ENCODE results near the gene TOR4A.
A peak's percentile ranks its signal among the peaks of the same experiment; 100 is the strongest.

The TOR4A gene

DNA sequence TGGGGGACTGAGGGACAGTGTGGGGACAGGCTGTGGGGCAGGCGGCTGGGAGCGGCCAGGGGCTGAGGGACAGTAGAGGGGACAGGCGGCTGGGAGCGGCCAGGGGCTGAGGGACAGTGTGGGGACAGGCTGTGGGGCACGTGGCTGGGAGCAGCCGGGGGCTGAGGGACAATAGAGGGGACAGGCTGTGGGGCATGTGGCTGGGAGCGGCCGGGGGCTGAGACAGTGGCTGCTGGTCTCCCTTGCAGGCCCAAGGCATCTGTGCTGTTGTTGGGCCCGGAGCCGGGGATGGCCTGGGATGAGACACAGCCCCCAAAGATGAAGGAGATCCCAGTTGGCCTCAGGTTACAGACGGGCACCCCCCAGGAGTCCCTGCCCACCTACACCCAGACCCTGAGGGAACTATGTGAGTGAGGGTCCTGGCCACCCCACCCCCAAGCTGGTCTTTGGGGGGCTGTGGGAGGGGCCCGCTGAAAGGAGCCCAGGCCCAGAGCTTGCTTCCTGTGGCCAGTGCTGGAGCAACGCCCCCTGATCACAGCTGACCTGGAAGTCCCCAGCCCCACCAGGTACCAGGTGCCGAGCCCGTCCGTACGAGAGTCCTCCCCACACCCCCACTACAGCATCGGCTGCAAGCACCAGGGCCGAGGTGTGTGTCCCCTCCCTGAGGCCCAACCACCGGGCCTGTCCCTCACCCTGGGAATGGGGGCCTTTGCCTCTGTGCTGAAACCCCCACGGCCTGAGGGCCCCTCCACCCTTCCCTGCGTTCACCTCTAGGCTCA, 25.8 kb upstream of the TOR4A start:
- H3K79me1 ChIP-seq (ENCODE audit: low read depth, low read length) = peaks cover 12% of the 10 kb centered on the region
- H3K27me3 ChIP-seq (ENCODE audit: control insufficient read depth in 3 of 3, insufficient read depth in 3 of 3, low read depth in 1 of 3, low read length in 3 of 3) = no peaks in the 10 kb centered on the region
- H3K4me1 ChIP-seq (ENCODE audit: control insufficient read depth in 2 of 2, insufficient read depth in 1 of 2, low read depth in 1 of 2, low read length in 2 of 2) = peaks cover 19 to 57% of the 10 kb centered on the region in 2 donors
- H2BK15ac ChIP-seq (ENCODE audit: low read length) = peak overlapping the region; percentile 99
- whole genome bisulfite sequencing, 2 donors (ENCODE audit: extremely low coverage in 2 of 2, insufficient read length in 2 of 2, insufficient replicate concordance in 1 of 2) = no CpG with 5 or more reads among the region's 22 CpGs
- peak overlapping the region; percentile 85 for H3K18ac ChIP-seq (ENCODE audit: low read length)
- H3K27ac ChIP-seq (replicated peaks; ENCODE audit: low read length) = no peak overlapping the region
- no peak overlapping the region for H2BK120ac ChIP-seq (ENCODE audit: low read depth, low read length)
- peak overlapping the region; percentile 37 for H3K4ac ChIP-seq (ENCODE audit: low read length)
- H2BK5ac ChIP-seq (ENCODE audit: low read length) = peak overlapping the region; percentile 90
- peaks cover 6 to 7% of the 10 kb centered on the region in 2 donors for H3K36me3 ChIP-seq (replicated peaks in 1 of 2; ENCODE audit: control insufficient read depth in 2 of 2, insufficient read depth in 2 of 2, low read length in 2 of 2)
- H3K9ac ChIP-seq (ENCODE audit: low read depth, low read length, poor library complexity) = peak overlapping the region; percentile 84
- peak overlapping the region; percentile 81 for H2AFZ ChIP-seq (ENCODE audit: low read length)
- peak overlapping the region; percentile 95 for H4K91ac ChIP-seq (ENCODE audit: low read depth, low read length, poor library complexity)
- H3K14ac ChIP-seq (ENCODE audit: low read length) = peak overlapping the region; percentile 89
- no peak for DNase-seq (ENCODE audit: low spot score)
- peak overlapping the region; percentile 65 for H4K8ac ChIP-seq (ENCODE audit: low read depth, low read length)
- no peak overlapping the region for H3K4me2 ChIP-seq (ENCODE audit: insufficient read depth, low read length, poor library complexity, severe bottlenecking)
- no peak overlapping the region for H3K4me3 ChIP-seq (ENCODE audit: low read length in 2 of 2)
- H2AK5ac ChIP-seq (ENCODE audit: low read depth, low read length) = peak overlapping the region; percentile 97
- peak overlapping the region; percentile 84 for H2BK12ac ChIP-seq (ENCODE audit: low read length)
- H3K9me3 ChIP-seq (replicated peaks in 1 of 2; ENCODE audit: control insufficient read depth in 2 of 2, insufficient read depth in 1 of 2, low read depth in 1 of 2, low read length in 2 of 2) = no peaks in the 10 kb centered on the region
- H3K23ac ChIP-seq (ENCODE audit: low read depth, low read length, poor library complexity) = peak overlapping the region; percentile 43

DNA sequence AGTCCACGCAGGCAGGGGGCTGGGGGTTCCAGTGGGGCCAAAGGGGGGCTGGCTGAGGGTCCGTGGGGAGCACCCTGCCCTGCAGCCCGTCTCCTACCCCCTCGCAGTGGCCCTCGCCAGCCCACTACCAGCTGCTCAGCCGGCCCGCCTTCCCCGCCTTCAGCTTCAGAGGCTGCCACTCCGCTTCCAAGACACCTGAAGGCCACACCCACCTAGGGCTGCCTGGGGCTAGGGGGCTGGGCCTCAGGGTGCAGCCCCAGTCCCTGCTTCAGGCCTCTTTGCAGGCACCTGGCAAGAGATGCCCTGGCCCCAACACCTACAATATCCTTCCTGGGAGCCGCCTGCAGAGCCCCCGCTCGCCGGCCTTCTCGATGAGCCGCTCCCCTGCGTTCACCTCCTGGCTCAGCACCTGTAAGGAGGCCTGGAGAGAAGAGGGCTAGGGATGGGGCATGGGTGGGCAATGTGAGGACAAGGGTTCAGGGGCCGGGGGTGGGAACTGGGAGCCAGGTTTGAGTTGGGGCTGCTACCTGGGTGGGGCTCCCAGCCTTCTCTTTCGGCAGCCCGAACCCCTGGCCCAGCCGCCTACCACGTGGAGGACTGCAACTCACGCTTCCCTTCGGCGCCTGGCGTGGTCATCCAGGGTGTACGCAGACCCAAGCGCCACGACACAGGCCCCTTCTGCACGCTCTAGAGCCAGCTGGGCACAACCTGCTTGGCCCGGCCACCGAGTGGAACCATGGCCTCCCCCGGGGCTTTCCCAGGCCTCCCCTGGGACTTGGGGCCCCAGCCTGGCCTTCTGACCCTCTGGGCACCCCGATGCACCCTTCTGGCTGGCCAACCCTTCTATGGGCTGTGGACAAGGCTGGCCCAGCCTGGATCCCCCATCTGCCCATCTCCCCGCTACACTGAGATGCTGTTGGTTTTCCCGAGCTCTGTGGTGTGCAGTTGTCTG, 24.7 kb upstream of the TOR4A start:
- Histone ChIP-seq H4K91ac (ENCODE audit: low read depth, low read length, poor library complexity) (no peak overlapping the region), H4K8ac (ENCODE audit: low read depth, low read length) (peak overlapping the region; percentile 43), H3K36me3 (replicated peaks in 1 of 2; ENCODE audit: control insufficient read depth in 2 of 2, insufficient read depth in 2 of 2, low read length in 2 of 2) (peaks cover 9 to 15% of the 10 kb centered on the region in 2 donors), H3K79me1 (ENCODE audit: low read depth, low read length) (peaks cover 12% of the 10 kb centered on the region), H3K23ac (ENCODE audit: low read depth, low read length, poor library complexity) (peak overlapping the region; percentile 65), H2BK120ac (ENCODE audit: low read depth, low read length) (no peak overlapping the region), H3K4me1 (ENCODE audit: control insufficient read depth in 2 of 2, insufficient read depth in 1 of 2, low read depth in 1 of 2, low read length in 2 of 2) (peaks cover 19 to 50% of the 10 kb centered on the region in 2 donors), H3K4me3 (ENCODE audit: low read length in 2 of 2) (no peak overlapping the region), H3K18ac (ENCODE audit: low read length) (peak overlapping the region; percentile 71), H3K27me3 (ENCODE audit: control insufficient read depth in 3 of 3, insufficient read depth in 3 of 3, low read depth in 1 of 3, low read length in 3 of 3) (no peaks in the 10 kb centered on the region), H3K4me2 (ENCODE audit: insufficient read depth, low read length, poor library complexity, severe bottlenecking) (no peak overlapping the region), H3K27ac (replicated peaks; ENCODE audit: low read length) (no peak overlapping the region), H2AFZ (ENCODE audit: low read length) (no peak overlapping the region), H3K9ac (ENCODE audit: low read depth, low read length, poor library complexity) (no peak overlapping the region), H2BK12ac (ENCODE audit: low read length) (no peak overlapping the region), H3K9me3 (replicated peaks in 1 of 2; ENCODE audit: control insufficient read depth in 2 of 2, insufficient read depth in 1 of 2, low read depth in 1 of 2, low read length in 2 of 2) (no peaks in the 10 kb centered on the region), H2BK5ac (ENCODE audit: low read length) (peak overlapping the region; percentile 93), H3K4ac (ENCODE audit: low read length) (no peak overlapping the region), H2AK5ac (ENCODE audit: low read depth, low read length) (peak overlapping the region; percentile 85), H2BK15ac (ENCODE audit: low read length) (peak overlapping the region; percentile 99), H3K14ac (ENCODE audit: low read length) (peak overlapping the region; percentile 97)
- no peak for DNase-seq (ENCODE audit: low spot score)
- WGBS, 2 donors (ENCODE audit: extremely low coverage in 2 of 2, insufficient read length in 2 of 2, insufficient replicate concordance in 1 of 2) = no CpG with 5 or more reads among the region's 35 CpGs

DNA sequence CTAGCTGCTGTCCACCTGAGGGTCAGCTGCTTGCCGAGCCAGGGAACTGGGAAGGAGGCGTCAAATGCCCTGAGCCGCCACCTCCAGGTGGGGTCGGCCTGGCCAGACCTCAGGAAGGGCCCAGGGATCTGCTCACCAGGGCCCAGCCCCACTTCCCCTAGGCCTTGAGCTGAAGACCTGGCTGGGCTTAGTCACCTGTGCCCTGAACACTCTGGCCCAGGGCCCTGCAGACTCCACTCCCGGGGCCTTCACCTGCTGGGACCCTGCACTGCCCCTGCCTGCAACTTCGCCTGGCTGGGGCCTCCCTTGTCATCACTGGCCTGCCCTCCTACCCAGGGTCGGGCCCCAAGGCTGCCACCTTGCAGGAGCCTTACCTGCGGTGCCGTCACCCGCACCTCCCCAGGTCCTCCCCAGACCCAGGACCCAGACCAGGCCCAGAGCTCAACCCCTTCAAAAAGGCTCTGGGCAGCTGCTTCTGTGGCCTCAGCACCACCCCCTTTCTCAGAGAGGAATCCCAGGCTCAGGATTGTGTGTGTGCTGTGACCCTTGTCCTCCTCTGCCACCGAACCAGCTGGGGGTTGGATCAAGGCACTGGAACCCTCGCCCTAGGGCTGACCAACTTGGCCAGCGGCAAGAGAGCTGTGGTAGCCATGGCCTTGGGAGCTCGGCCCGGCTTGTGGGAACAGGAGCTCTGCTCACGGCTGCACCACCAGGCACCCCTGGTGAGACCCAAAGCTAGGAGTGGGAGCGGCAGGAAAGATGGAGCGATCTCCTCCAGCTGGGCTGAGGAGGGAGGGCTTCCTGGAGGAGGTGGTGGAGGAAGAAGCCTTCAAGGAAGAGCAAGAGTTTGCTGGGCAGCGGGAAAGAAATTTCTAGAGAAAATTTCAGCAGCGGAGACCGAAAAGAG, 23.6 kb upstream of the TOR4A start:
- Histone ChIP-seq H4K8ac (ENCODE audit: low read depth, low read length) (no peak overlapping the region), H3K27me3 (ENCODE audit: control insufficient read depth in 3 of 3, insufficient read depth in 3 of 3, low read depth in 1 of 3, low read length in 3 of 3) (no peaks in the 10 kb centered on the region), H3K79me1 (ENCODE audit: low read depth, low read length) (peaks cover 12% of the 10 kb centered on the region), H2BK120ac (ENCODE audit: low read depth, low read length) (peak overlapping the region; percentile 6), H3K18ac (ENCODE audit: low read length) (peak overlapping the region; percentile 99), H2AK5ac (ENCODE audit: low read depth, low read length) (peak overlapping the region; percentile 85), H2BK5ac (ENCODE audit: low read length) (peak overlapping the region; percentile 93), H3K4ac (ENCODE audit: low read length) (peak overlapping the region; percentile 37), H3K4me1 (ENCODE audit: control insufficient read depth in 2 of 2, insufficient read depth in 1 of 2, low read depth in 1 of 2, low read length in 2 of 2) (peaks cover 19 to 48% of the 10 kb centered on the region in 2 donors), H3K14ac (ENCODE audit: low read length) (peak overlapping the region; percentile 94), H3K23ac (ENCODE audit: low read depth, low read length, poor library complexity) (peak overlapping the region; percentile 70), H3K4me3 (ENCODE audit: low read length in 2 of 2) (peak overlapping the region; percentile 86 to 100), H4K91ac (ENCODE audit: low read depth, low read length, poor library complexity) (peak overlapping the region; percentile 79), H3K36me3 (replicated peaks in 1 of 2; ENCODE audit: control insufficient read depth in 2 of 2, insufficient read depth in 2 of 2, low read length in 2 of 2) (peaks cover 13 to 26% of the 10 kb centered on the region in 2 donors), H3K9me3 (replicated peaks in 1 of 2; ENCODE audit: control insufficient read depth in 2 of 2, insufficient read depth in 1 of 2, low read depth in 1 of 2, low read length in 2 of 2) (no peaks in the 10 kb centered on the region), H3K4me2 (ENCODE audit: insufficient read depth, low read length, poor library complexity, severe bottlenecking) (peak overlapping the region; percentile 85), H2BK15ac (ENCODE audit: low read length) (peak overlapping the region; percentile 99), H2BK12ac (ENCODE audit: low read length) (peak overlapping the region; percentile 66), H3K27ac (replicated peaks; ENCODE audit: low read length) (no peak overlapping the region), H2AFZ (ENCODE audit: low read length) (peak overlapping the region; percentile 92), H3K9ac (ENCODE audit: low read depth, low read length, poor library complexity) (peak overlapping the region; percentile 94)
- no CpG with 5 or more reads among the region's 21 CpGs for WGBS, 2 donors (ENCODE audit: extremely low coverage in 2 of 2, insufficient read length in 2 of 2, insufficient replicate concordance in 1 of 2)
- DNase-seq (ENCODE audit: low spot score) = no peak
